Activated CD4-positive, CD25-positive, alpha-beta regulatory T cell treated with anti-CD3 and anti-CD28 coated beads, Interleukin-2, amount 50 U/mL, for 16 hours (primary cell): ENCODE results near the gene PGGHG.
"Not testable (repeated sequence)": the region's sequence is repeated elsewhere in the genome, so short reads cannot be mapped to it uniquely, and the experiment has no call there.

ENCODE experiments used
- DNase-seq: peaks from one replicate; pipeline ENCODE4 v3.0.0-alpha.2; 2020; ENCODE audit warnings: low read depth, low spot score

Gene PGGHG

DNA sequence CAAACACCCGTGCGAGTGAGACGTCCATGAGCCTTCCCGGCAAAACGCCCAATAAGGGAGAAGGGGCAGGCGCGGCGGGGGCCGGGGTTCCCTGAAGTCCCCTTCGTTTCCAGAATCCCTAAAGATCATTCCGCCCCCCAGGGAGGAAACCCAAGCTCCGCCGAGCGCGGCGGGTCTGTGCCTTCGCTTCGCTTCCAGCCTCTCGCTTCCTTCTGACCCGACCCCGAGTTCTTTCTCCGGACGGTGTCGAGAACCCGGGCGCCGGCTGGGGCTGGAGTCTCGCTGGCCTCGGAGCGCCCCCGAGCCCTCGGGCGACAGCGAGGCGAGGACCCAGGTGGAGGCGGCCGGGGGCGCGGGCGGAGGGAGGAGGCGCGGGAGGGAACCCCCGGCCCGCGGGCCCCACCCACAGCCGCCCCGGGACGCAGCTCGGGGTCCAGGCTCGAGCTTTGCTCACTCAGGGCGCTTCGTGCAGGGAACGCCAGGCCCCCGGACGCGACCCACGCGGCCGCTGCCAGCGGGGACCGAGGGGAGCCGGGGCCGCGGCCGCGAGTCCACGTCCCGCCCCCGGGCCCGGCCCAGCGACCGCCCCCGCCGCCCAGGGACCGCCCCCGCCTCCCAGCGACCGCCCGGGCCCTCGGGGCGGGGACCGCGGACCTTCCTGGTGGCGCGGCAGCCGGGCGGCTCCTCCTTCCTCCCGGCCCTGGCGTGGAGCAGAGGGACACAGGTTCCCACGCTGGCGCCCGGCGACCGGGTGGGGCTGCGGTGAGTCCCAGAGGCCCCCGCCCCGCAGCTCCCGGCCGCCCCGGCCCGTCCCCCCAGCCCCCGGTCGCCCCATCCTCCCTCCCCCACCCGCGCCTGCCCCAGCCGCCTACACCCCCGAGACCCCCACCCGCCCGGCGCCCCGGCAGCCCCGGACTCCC lies at the start of gene PGGHG:
TSS of gene PGGHG (plus strand) at position 649 of the 920 bp plus-strand sequence. CDS start 691 bp downstream, outside the sequence.
- DNase-seq = no peak

DNA sequence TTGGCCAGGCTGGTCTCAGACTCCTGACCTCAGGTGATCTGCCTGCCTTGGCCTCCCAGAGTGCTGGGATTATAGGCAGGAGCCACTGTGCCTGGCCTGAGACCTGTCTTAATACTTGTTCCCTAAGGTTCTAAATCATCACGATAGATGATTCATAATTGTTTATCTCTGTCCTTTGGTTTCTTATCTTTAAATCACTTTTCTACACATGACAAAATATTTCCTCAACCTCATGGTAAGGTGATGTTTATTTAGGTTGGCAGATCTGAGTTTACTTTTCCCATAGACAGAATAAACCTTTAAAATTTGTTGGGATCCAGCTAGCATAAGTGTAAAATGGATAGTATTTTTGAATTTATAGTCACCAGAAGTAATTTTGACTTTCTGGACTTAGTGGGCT lies 48.6 kb upstream of the PGGHG start:
- no peak for DNase-seq

DNA sequence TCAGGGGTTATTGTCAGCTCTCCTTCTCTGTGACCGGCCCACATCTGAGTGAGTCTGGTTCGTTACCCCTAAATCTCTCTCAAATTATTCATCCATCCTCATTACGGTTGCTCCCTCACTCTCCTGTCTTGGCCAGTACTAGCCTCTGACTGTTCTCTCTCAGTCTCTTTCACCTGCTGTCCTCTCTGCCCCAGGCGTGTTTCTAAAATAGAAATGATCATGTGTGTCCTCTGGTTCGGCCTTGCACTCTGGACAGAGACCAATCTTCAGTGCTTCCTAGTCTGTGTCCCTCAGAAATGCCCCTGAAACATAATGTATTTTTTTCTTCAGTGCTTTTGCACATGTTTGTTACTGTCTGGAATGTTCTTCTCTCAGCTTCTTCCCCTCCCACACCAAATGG lies 47.3 kb upstream of the PGGHG start:
- no peak for DNase-seq

GRCh38 chr11:244376-244775 lies 44.5 kb upstream of the PGGHG start:
- DNase-seq = no peak

DNA sequence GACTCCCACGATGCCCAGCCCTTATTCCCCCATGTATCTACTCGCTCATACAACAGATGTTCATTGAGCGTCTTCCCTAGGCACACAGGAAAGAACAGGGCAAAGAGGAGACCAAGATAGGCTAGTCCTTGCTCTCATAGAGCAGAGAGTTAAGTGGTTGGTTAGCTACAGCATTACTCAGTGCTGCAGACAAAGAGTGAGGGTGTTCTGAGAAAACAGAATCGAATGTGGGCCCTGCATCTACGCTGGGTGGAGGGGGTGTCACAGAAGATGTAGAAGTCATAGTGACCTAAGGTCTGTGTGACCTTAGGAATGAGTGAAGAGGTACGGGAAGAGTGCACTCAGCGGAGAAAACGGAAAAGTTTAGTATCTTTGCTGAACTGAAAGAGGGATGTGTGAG lies 39.9 kb upstream of the PGGHG start:
- no peak for DNase-seq

GRCh38 chr11:250274-250673 lies 38.7 kb upstream of the PGGHG start:
- DNase-seq = no peak

GRCh38 chr11:250740-251299 lies 38.1 kb upstream of the PGGHG start:
- peak; percentile 55 for DNase-seq

- DNase-seq = no peak
Measured at GRCh38 chr11:251550-251949, 37.4 kb upstream of the PGGHG start.

- DNase-seq = no peak
Measured at GRCh38 chr11:252666-253065, 36.3 kb upstream of the PGGHG start.

- DNase-seq = no peak
Measured at GRCh38 chr11:253160-253885, 35.6 kb upstream of the PGGHG start.

GRCh38 chr11:253886-254270 lies 35.0 kb upstream of the PGGHG start:
- DNase-seq = no peak

DNA sequence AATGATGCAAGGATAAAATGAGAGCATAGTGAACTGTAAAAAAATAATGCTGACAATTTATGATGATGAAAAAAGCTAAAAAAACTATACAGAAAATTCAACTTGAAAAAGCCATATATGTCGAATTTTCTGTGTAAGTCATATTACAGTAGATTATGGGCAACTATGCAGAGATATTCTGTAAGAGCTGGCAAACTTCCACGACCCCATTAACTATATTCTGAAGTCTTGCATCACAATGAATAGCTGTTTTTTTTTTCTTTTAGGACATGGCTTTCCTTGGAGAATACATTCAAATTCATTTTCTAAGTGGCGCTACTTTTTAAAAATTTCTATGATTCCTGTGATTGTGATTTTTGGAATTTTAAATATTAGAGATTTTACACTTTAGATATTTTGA lies 33.8 kb upstream of the PGGHG start:
- DNase-seq = no peak

DNA sequence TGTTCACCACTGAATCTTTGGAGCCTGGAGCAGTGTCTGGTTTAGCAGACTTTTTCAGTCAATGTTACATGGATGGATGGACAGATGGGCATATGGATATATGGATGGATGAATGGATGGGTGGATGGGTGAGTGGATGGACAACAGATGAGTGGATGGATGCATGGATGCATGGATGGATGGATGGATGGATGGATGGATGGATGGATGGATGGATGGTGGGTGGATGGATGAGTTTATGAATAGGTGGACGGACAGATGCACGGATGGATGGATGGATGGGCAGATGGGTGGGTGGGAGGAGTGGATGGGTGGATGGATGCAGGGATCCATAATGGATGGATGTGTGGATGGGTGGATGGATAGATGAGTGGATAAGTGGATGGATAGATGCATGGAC lies 33.1 kb upstream of the PGGHG start:
- no peak for DNase-seq

GRCh38 chr11:256952-257737 lies 31.8 kb upstream of the PGGHG start:
- no peak for DNase-seq

GRCh38 chr11:257766-258493 lies 31.0 kb upstream of the PGGHG start:
- DNase-seq = no peak

- no peak for DNase-seq
Measured at GRCh38 chr11:259413-259812, 29.5 kb upstream of the PGGHG start.

- no peak for DNase-seq
Measured at GRCh38 chr11:261624-262023, 27.3 kb upstream of the PGGHG start.

DNA sequence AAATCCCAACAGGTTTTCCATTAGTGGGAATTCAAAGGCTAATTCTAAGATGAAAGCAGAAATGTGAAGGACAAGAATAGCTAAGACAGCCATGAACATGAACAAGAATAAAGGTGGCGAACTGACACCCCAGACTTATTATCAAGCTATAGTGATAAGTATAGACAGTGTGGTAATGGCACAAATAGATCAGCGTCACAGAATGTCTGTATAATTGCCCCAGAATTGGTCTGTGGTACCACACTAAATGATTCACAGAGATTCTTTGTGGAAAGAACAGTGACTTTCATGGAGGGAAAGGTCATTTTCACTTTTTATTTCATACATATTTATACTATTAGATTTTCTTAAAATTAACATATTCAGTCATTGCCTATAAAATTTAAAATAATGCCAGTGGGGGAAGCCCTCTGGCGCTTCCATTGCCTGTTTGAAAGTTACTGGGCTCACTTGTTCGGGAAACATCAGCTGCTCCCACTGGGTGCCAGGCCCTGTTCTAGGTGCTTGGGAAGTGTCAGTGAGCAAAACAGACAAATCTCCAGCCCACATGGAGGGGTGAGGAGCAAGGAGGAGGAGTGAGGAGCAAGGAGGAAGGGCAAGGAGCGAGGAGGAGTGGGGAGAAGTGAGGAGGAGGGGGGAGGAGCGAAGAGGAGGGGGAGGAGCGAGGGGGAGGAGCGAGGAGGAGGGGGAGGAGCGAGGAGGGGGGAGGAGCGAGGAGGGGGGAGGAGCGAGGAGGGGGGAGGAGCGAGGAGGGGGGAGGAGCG lies 22.1 kb upstream of the PGGHG start:
- no peak for DNase-seq

- no peak for DNase-seq
Measured at GRCh38 chr11:267491-267994, 21.4 kb upstream of the PGGHG start.

DNA sequence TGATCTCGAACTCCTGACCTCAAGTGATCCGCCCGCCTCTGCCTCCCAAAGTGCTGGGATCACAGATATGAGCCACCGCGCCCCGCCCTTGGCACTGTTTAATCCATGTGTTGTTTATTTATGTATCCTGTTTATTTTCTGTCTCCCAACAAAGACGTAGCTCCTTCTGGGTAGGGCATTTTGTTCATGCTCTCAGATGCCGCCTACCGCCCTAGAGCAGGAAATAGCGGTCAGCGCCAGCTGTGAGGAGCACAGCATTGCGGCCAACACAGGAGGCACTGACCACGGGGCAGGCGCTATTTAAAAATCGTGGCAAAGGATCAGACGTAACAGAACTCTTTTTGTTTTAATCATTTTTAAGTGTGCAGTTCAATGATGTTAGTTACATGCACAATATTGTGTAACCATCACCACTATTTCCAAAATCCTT lies 20.2 kb upstream of the PGGHG start:
- DNase-seq = not testable (repeated sequence)
